Measurements from ENCODE around the gene KLF16. TPM values are rescaled to one million over a fixed set of nuclear protein-coding genes. Genes with fewer than 3 reads are reported as not detected.

Gene KLF16
- total RNA-seq, 1 donor = 6.9 TPM

DNA sequence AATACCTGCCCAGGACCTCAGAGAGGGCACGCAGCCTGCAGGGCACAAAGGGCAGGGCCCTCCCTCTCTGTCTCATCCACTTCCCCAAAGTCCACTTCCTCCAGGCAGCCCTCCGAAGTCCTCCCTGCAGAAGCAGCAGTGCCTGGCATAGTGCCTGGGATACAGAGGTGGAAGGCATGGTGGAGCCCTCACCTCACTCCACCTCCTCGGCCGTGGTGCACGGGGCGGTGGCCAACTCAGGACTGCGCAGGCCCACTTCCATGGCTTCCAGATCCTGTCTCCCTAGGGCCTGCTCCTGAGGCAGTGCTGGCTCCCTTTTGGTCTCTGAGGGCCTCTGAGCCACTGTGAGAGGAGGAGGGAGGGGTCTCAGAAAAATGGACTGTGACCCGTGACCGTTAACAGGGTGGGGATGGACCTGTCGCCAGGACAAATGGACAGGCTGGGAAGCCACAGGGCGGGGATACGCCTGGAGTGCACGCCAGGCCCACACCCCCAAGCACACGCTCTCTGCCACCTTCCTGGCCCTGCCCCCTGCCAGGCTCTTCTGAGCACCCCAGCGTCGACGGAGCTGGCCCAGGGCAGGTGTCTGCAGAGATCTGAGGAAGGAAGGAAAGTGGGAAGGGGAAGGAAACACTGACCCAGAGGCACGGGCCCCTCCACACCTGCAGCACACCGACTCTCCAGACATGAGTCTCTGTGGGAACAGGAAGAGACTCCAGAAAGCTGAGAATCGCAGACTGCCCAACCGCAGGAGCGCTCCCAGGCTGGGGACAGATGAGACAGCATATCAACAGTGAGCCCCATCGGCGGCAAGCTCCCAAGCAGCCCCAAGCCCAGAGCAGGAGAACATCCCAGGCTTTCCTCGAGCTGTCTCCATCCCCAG is 23.5 kb downstream of the KLF16 start:
- Histone ChIP-seq H3K27me3 (ENCODE audit: insufficient read depth, low read length) (no peaks in the 10 kb centered on the region), H3K79me2 (ENCODE audit: insufficient read depth, low read length) (peaks cover 98% of the 10 kb centered on the region), H3K4me2 (ENCODE audit: insufficient read depth, low read length) (no peak overlapping the region), H3K4me1 (ENCODE audit: insufficient read depth, low read length) (peaks cover 2% of the 10 kb centered on the region), H3K9me3 (ENCODE audit: low read depth, low read length) (no peaks in the 10 kb centered on the region), H3K27ac (ENCODE audit: low read depth, low read length) (no peak overlapping the region), H2AFZ (ENCODE audit: low read length) (no peak overlapping the region), H3K36me3 (ENCODE audit: insufficient read depth, low read length) (no peaks in the 10 kb centered on the region), H4K20me1 (ENCODE audit: insufficient read depth, low read length) (peaks cover 73% of the 10 kb centered on the region), H3K4me3 (ENCODE audit: insufficient read depth, low read length) (no peak overlapping the region)
- TF ChIP-seq, protein P1, sequence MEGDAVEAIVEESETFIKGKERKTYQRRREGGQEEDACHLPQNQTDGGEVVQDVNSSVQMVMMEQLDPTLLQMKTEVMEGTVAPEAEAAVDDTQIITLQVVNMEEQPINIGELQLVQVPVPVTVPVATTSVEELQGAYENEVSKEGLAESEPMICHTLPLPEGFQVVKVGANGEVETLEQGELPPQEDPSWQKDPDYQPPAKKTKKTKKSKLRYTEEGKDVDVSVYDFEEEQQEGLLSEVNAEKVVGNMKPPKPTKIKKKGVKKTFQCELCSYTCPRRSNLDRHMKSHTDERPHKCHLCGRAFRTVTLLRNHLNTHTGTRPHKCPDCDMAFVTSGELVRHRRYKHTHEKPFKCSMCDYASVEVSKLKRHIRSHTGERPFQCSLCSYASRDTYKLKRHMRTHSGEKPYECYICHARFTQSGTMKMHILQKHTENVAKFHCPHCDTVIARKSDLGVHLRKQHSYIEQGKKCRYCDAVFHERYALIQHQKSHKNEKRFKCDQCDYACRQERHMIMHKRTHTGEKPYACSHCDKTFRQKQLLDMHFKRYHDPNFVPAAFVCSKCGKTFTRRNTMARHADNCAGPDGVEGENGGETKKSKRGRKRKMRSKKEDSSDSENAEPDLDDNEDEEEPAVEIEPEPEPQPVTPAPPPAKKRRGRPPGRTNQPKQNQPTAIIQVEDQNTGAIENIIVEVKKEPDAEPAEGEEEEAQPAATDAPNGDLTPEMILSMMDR (IDR thresholded peaks at IDR 0.05; ENCODE audit: extremely low read depth, low read depth, low read length) = no peak
- DNase-seq (ENCODE audit: insufficient read length, low spot score, missing footprints) = no peak

- Histone ChIP-seq H3K9me3 (ENCODE audit: low read depth, low read length) (no peaks in the 10 kb centered on the region), H3K79me2 (ENCODE audit: insufficient read depth, low read length) (peaks cover 97% of the 10 kb centered on the region), H3K36me3 (ENCODE audit: insufficient read depth, low read length) (no peaks in the 10 kb centered on the region), H3K27me3 (ENCODE audit: insufficient read depth, low read length) (no peaks in the 10 kb centered on the region), H2AFZ (ENCODE audit: low read length) (no peak overlapping the region), H4K20me1 (ENCODE audit: insufficient read depth, low read length) (peaks cover 74% of the 10 kb centered on the region), H3K4me3 (ENCODE audit: insufficient read depth, low read length) (no peak overlapping the region), H3K4me2 (ENCODE audit: insufficient read depth, low read length) (peak overlapping the region; percentile 40), H3K27ac (ENCODE audit: low read depth, low read length) (no peak overlapping the region), H3K4me1 (ENCODE audit: insufficient read depth, low read length) (peaks cover 2% of the 10 kb centered on the region)
- TF ChIP-seq, protein P1 (IDR thresholded peaks at IDR 0.05; ENCODE audit: extremely low read depth, low read depth, low read length) = peak; percentile 87
- DNase-seq (ENCODE audit: insufficient read length, low spot score, missing footprints) = peak; percentile 99
Observed at GRCh38 chr19:1837625-1838105, 25.7 kb downstream of the KLF16 start.

DNA sequence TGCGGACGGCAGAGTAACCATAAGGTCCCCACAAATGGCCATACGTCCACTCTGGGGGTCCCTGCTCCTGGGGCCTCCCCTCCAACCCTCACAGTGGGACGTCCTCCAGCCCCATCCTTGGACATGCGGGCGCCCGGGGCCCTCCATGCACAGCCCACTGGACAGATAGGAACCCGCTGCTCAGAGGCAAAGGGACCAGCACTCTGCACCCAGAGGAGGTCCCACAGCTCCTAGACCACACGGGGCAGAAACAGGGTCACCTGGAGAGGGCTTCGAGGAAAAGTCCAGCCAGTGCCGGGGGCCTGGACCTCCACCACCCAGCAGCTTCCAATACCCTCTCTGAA is 26.2 kb downstream of the KLF16 start:
- no peak overlapping the region for H2AFZ ChIP-seq (ENCODE audit: low read length)
- no peaks in the 10 kb centered on the region for H3K9me3 ChIP-seq (ENCODE audit: low read depth, low read length)
- no peak overlapping the region for H3K4me2 ChIP-seq (ENCODE audit: insufficient read depth, low read length)
- no peaks in the 10 kb centered on the region for H3K36me3 ChIP-seq (ENCODE audit: insufficient read depth, low read length)
- H3K79me2 ChIP-seq (ENCODE audit: insufficient read depth, low read length) = peaks cover 96% of the 10 kb centered on the region
- H4K20me1 ChIP-seq (ENCODE audit: insufficient read depth, low read length) = peaks cover 71% of the 10 kb centered on the region
- peaks cover 2% of the 10 kb centered on the region for H3K4me1 ChIP-seq (ENCODE audit: insufficient read depth, low read length)
- no peak for DNase-seq (ENCODE audit: insufficient read length, low spot score, missing footprints)
- no peak overlapping the region for H3K4me3 ChIP-seq (ENCODE audit: insufficient read depth, low read length)
- H3K27me3 ChIP-seq (ENCODE audit: insufficient read depth, low read length) = no peaks in the 10 kb centered on the region
- H3K27ac ChIP-seq (ENCODE audit: low read depth, low read length) = no peak overlapping the region
- TF ChIP-seq, protein P1 (IDR thresholded peaks at IDR 0.05; ENCODE audit: extremely low read depth, low read depth, low read length) = no peak

- DNase-seq (ENCODE audit: insufficient read length, low spot score, missing footprints) = no peak
- Histone ChIP-seq H3K27ac (ENCODE audit: low read depth, low read length) (no peak overlapping the region), H3K27me3 (ENCODE audit: insufficient read depth, low read length) (no peaks in the 10 kb centered on the region), H2AFZ (ENCODE audit: low read length) (no peak overlapping the region), H4K20me1 (ENCODE audit: insufficient read depth, low read length) (peaks cover 73% of the 10 kb centered on the region), H3K4me2 (ENCODE audit: insufficient read depth, low read length) (no peak overlapping the region), H3K4me1 (ENCODE audit: insufficient read depth, low read length) (peaks cover 2% of the 10 kb centered on the region), H3K79me2 (ENCODE audit: insufficient read depth, low read length) (peaks cover 95% of the 10 kb centered on the region), H3K9me3 (ENCODE audit: low read depth, low read length) (no peaks in the 10 kb centered on the region), H3K36me3 (ENCODE audit: insufficient read depth, low read length) (no peaks in the 10 kb centered on the region), H3K4me3 (ENCODE audit: insufficient read depth, low read length) (no peak overlapping the region)
- TF ChIP-seq, protein P1 (IDR thresholded peaks at IDR 0.05; ENCODE audit: extremely low read depth, low read depth, low read length) = no peak
Observed at GRCh38 chr19:1836458-1837221, 26.7 kb downstream of the KLF16 start.
